Measurements from ENCODE around the gene MAPK11.
"Not testable (repeated sequence)": the region's sequence is repeated elsewhere in the genome, so short reads cannot be mapped to it uniquely, and the experiment has no call there.

Gene MAPK11

GRCh38 chr22:50276143-50276542 lies 6.0 kb upstream of the MAPK11 start:
- DNase-seq = no peak

GRCh38 chr22:50275181-50276055 lies 5.2 kb upstream of the MAPK11 start:
- no peak for DNase-seq

- DNase-seq = no peak
These were observed 4.6 kb upstream of the MAPK11 start for GRCh38 chr22:50274771-50275170.

DNA sequence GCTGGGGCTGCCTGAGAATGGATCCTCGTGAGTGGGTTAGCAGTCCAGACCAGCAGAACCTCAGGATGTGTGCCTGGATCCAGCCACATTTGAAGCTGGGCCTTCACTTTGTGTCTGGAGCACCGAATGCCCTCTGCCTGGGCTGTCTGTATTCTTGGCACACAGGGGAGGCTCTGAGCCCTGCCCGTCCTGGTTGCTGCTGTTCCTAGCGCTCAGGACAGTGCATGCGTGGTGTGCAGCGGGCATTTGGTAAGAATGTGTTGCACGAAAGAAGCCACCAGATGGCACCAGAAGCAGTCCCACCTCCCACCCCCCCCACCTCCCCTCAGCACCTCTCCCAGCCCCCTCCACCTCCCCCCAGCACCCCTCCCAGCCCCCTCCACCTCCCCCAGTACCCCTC lies 4.1 kb upstream of the MAPK11 start:
- no peak for DNase-seq

DNA sequence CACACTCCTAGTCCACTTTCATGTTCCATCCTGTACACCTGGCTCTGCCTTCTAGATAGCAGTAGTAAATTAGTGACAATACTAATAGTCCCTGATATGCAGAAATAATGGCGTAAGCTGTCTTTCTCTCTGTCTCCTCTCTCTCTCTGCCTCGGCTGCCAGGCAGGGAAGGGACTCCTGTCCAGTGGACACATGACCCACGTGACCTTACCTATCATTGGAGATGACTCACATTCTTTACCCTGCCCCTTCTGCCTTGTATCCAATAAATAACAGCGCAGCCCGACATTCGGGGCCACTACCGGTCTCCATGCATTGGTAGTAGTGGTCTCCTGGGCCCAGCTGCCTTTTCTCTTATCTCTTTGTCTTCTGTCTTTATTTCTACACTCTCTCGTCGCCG lies 3.6 kb upstream of the MAPK11 start:
- DNase-seq = not testable (repeated sequence)

DNA sequence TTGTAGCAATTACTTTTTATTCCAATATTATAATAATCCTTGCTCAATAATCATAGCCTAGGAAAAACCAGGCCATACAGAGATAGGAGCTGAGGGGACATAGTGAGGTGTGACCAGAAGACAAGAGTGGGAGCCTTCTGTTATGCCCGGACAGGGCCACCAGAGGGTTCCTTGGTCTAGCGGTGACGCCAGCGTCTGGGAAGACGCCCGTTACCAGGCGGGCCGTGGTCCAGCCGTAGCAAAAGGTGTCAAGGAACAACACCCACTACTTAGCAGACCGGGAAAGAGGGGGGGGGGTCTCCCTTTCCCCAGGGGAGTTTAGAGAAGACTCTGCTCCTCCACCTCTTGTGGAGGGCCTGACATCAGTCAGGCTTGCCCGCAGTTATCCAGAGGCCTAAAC lies 3.2 kb upstream of the MAPK11 start:
- not testable (repeated sequence) for DNase-seq

DNA sequence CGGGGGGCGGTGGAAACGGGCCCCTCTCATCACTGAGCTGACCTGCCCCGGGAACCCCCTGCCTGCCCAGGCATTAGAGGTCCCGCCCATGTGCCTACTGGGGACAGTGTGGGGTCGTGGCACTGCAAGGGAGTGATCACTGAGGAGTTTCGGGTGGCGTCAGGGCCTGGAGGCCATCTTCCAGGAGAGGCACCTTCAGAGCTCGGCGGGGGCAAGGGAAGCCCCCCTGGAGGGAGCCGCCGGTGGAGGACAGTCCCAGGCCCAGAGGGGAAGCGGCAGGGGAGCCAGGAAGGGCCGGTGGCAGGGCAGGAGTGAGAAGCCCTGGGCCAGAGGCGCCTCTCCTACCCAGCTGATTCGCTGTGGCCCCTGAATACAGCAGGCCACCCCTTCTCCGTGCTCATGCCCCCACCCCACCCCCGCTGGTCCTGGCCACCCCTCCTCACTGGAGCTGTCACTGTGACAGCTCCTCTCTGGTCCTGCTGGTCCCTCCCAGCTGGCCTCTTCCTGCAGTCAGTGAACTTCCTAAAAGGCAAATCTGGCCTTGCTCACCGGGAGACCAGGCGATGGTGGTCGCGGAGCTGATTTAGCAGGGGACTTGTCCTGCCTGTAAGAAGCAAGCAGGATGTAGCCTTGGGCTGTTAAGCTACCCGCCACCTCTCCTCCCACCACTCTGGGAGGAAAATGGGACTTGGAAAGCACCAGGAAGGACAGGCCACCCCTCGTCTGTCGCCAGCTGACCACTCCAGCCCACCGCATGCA lies 2.0 kb upstream of the MAPK11 start:
- no peak for DNase-seq

DNA sequence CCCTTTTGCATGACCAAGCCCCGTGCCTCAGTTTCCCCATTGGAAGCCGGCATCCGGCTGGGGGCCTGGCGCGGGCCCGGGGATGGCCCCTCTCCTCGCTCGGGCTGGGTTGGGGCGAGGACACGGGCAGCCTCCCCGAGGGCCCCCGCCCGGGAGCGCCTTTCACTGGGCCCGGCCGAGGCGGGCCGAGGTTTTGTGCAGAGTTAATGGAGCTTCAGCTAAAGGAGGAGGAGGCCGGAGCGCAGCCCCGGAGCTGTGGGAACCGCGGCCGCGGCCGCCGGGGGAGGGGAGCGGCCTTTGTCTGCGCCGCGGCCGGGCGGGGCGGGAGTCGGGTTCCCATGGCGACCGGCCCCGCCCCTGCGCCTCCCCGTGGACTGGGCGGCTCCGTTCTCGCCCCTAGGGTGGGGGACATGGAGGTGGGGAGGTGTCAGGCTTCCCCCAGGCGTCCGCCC lies 1.4 kb upstream of the MAPK11 start:
- DNase-seq = peak; percentile 73

DNA sequence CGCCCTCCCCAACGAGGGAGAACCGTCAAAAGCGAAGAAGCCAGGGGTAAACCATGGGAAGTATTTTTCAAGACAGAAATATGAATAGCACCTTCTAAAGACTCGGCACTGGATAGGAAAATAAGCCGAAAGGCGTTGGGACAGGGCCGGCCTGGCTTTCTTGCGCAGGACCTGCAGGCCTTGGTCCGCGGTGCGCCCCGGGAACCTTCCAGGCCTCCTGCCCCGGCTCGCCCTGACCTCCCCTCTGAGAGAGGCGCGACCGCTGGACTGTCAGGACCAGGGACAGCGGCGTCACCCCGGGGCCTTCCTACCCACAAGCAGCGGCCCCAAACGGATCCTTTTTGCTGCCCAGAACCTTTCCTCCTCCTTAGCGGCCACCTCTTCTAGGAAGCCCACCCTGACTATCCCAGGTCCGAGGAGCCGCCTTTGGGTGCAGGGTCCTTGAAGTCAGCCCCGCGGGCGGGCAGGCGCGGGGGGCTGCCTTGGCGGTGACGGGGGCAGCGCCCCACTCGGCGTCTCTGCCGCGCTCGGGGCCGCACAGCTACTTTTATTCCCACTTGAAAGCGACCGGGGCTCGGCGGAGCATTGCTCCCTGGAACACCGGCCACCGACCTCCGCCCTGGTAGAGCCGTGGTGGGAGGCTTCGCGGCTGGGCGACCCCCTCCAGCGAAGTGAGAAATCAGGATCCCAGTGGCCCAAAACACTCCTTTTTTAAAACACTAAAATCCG lies 650 bp upstream of the MAPK11 start:
- peak; percentile 80 for DNase-seq

- no peak for DNase-seq
These were observed 609 bp downstream of the MAPK11 start for GRCh38 chr22:50269573-50269969.

DNA sequence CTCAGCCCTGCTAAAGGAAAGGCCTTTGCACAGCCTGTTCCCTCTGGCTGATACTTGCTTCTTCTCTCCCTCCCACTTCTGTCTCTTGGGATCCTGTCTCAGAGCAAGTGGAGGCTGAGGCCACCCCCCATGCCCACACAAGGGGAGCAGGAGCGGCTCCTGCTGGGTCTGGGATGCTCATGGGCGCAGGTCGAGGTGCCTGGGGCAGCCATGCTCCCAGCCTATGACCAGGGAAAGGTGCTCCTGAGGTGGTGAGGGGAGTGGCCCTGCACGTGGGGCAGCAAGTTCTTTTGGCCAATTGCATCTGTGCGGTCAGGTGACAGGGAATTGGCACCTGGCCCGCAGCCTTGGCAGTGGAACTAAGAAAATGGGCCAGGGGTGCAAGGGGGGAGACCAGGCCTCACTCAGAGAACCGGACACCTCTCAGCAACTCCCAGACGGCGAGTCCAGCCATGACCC lies 1.5 kb downstream of the MAPK11 start:
- no peak for DNase-seq

- DNase-seq = no peak
These were observed 2.4 kb downstream of the MAPK11 start for GRCh38 chr22:50267591-50268390.

- DNase-seq = no peak
These were observed 3.2 kb downstream of the MAPK11 start for GRCh38 chr22:50266994-50267393.

GRCh38 chr22:50264946-50265669 lies 5.1 kb downstream of the MAPK11 start:
- no peak for DNase-seq

DNA sequence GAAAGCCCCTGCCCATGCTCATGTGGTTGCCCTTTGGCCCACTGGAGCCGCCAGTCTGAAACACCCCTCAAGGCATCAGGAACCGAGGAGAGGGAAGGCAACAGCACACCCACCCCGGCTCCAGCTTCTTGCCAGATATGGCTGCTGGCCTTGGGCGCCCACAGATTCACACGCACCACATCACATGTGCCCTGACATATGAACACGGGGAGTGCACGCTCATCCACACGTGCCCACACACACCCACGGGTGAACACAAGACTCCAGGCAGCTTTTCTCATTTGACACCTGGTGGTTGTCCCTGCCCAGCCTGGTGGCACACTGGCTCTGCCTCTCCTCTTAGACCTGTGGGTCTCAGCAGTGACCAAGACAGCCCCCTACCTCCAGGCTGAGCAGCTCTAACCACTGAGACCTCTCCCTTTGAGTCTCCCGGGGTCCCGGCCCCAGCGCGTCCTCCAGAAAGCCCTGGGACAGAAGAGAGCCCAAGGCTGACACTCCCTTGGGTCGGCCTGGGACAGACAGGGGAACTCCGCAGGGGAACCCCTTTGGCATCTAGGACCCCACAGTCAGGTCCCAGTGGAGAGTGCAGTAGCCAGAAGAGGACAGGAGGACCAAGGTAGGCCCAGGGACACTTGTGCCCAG lies 6.0 kb downstream of the MAPK11 start:
- DNase-seq = no peak

- DNase-seq = no peak
These were observed 7.1 kb downstream of the MAPK11 start for GRCh38 chr22:50262973-50263617.

GRCh38 chr22:50262460-50262911 lies 7.7 kb downstream of the MAPK11 start:
- no peak for DNase-seq

DNA sequence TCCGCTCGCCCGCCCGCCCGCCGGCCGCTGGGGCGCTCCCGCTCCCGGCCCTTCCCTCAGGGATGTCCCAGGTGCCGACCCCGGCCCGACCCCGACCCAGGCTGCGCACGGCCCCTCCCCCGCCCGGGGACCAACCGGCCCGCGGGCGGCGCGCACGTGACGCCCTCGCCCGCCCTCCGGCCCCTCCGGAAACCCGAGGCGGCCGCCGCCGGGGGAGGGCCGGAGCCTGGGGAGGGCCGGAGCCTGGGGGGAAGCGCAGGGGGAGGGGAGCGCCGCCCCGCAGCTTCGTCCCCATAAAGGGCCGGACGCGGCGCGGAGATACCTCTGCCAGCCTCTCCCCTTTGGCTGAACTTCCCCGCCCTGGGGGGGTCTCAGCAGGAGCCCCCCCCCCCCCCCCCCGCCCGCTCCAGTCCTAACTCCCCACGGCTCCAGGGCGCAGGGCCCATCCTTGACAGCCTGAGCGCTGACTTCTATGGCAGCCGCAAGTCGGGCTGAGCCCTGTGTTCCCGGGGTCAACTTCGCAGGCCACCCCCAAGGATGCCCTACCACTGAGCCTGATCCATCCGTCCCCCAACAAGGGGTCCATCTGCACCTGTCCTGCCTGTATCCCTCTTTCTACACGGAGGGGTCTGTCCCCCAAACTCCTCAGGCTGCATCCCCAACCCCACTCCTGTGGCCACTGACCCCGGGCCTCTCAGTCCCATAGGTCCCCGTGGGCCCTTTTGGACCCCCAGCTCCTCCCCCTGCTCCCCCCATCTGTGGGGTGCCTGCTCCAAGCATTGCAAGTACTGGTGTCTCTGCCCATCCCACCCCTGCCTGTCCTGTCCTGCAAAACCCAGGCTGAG lies 8.3 kb downstream of the MAPK11 start, which contains the start of gene MAPK12:
Gene MAPK12 (minus strand): TSS at position 69 of the 845 bp plus-strand sequence. CDS start 174 bp downstream, outside the sequence.
- no peak for DNase-seq

Measured in right kidney (tissue), 1 donor.